Kidney epithelial cell (primary cell): ENCODE data around the gene ATG13. TPM values are rescaled to one million over a fixed set of nuclear protein-coding genes. Genes with fewer than 3 reads are reported as not detected.

ENCODE experiments used
- DNase-seq: peaks from one replicate; pipeline ENCODE4 v3.0.0-alpha.2; 2010; ENCODE audit warnings: low read depth
- H3K27me3 ChIP-seq: 2 replicates; pipeline ENCODE4 v1.6.0; 2011; ENCODE audit warnings: low read length; ENCODE audit not compliant: control insufficient read depth, insufficient read depth
- H3K36me3 ChIP-seq: 2 replicates; pipeline ENCODE4 v1.5.1; 2011; ENCODE audit warnings: low read length; ENCODE audit not compliant: control insufficient read depth, insufficient read depth
- H3K4me3 ChIP-seq: 2 replicates; pipeline ENCODE4 v1.5.1; 2011; ENCODE audit warnings: low read depth, mild to moderate bottlenecking, control low read depth, low read length
- CTCF ChIP-seq: IDR thresholded peaks from 2 replicates; pipeline ENCODE4 v1.5.1; 2011; ENCODE audit warnings: mild to moderate bottlenecking, moderate library complexity, low read length, control low read depth, inconsistent platforms; ENCODE audit not compliant: insufficient read depth, poor library complexity, severe bottlenecking
- total RNA-seq: library from RNA; depleted of rRNA; stranded (reverse); fragments of >200 nt; gene quantifications from 2 replicates; pipeline ENCODE4 v1.2.3, GENCODE V29; 2015

Gene ATG13
- total RNA-seq, 1 donor from 2014 or later, result 90.7 TPM

DNA sequence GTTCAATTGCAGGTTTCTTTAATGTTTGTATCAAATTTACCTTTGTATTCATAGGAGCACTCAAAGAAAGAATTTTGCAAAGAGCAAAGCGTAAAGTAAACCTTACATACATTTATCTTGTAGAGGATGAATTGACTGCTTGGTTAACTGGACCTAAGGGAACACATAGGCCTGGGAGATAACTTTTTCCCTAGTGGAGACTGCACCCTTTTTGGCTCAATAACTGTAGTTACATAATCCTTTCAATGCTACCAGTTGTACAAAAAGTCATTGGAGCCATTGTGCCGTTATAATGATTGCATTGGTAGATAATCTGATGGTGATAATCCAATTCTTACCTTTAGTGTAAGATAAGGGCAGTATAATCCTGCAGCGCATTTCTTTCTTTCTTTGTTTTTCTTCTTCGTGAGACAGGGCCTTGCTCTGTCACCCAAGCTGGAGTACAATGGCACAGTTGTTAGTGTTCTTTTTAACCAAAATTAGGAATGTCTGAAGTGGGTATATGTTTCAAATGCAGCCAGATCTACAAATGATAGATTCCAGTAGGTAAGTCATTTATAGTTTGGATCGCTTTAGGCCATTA is 18.3 kb downstream of the ATG13 start:
- no peak for DNase-seq
- no peak for TF ChIP-seq CTCF
- Histone ChIP-seq H3K27me3 (no peaks in the 10 kb centered on the region), H3K4me3 (no peak overlapping the region), H3K36me3 (no peaks in the 10 kb centered on the region)

DNA sequence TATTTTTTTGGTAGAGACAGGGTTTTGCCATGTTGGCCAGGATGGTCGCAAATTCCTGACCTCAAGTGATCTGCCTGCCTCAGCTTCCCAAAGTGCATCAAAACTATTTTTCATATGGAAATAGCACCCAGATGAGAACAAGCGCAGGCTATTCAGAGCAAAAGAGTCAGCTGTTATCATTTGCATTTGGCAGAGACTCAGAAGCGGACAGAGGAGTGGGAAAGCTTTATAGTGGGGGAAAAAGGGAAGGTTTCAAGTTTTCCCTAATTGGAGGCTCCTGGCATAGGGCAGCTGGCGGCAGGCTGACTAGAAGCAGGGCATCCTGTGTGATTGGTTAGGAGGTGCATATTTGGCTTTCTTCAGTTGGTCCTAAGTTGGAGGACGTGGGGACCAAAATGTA is 20.2 kb downstream of the ATG13 start:
- no peaks in the 10 kb centered on the region for H3K36me3 ChIP-seq
- TF ChIP-seq CTCF, result no peak
- no peaks in the 10 kb centered on the region for H3K27me3 ChIP-seq
- no peak overlapping the region for H3K4me3 ChIP-seq
- DNase-seq, result no peak

- no peak for TF ChIP-seq CTCF
- Histone ChIP-seq H3K4me3 (no peak overlapping the region), H3K36me3 (no peaks in the 10 kb centered on the region), H3K27me3 (no peaks in the 10 kb centered on the region)
- DNase-seq, result no peak
Observed at GRCh38 chr11:46639197-46639839, 22.0 kb downstream of the ATG13 start.

DNA sequence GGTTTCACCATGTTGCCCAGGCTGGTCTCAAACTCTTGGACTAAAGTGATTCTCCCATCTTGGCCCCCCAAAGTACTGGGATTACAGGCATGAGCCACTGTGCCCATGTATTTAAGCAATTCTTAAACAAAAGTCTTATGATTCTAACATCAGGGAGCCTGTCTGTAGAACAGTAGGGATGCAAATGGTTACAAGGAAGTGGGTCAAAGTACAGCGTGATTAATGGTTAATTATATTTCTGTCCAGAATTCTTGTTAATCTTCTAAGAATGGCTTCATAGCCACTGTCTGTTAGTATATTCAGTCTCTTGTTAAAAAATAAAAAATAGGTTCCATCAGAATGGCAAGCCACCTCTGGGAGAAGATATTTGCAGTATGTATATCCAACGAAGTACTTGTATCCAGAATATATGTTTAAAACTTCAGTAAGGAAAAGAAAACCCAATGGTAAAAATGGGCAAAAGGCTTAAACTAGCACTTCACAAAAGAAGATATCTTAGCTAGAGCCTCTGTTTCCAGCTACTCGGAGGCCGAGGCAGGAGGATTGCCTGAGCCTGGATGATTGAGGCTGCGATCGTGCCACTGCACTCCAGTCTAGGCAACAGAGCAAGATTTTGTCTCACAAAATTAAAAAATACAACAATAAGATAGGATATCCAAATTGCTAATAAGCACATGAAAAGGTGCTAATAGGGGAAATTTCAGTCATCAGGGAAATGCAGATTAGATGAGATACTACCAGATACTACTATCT is 22.9 kb downstream of the ATG13 start:
- Histone ChIP-seq H3K27me3 (no peaks in the 10 kb centered on the region), H3K4me3 (no peak overlapping the region), H3K36me3 (no peaks in the 10 kb centered on the region)
- no peak for DNase-seq
- TF ChIP-seq CTCF, result no peak

GRCh38 chr11:46641639-46642038 is 24.3 kb downstream of the ATG13 start:
- Histone ChIP-seq H3K27me3 (no peaks in the 10 kb centered on the region), H3K36me3 (no peaks in the 10 kb centered on the region), H3K4me3 (no peak overlapping the region)
- no peak for TF ChIP-seq CTCF
- no peak for DNase-seq
